ENCODE measurements around the gene EARS2. TPM values are rescaled to one million over a fixed set of nuclear protein-coding genes. Genes with fewer than 3 reads are reported as not detected.
"Not testable (repeated sequence)": the region's sequence is repeated elsewhere in the genome, so short reads cannot be mapped to it uniquely, and the experiment has no call there.

EARS2 gene
- polyA plus RNA-seq, 1 of the 3 experiments (the other 2 are of a cell fraction): 23.2 TPM

- no peak for TF ChIP-seq RFX5 (IDR thresholded peaks at IDR 0.05; ENCODE audit: low read length)
Measured at GRCh38 chr16:23587726-23588125, 30.6 kb upstream of the EARS2 start (continued).

GRCh38 chr16:23584186-23585076, 27.3 kb upstream of the EARS2 start:
- H3K36me3 ChIP-seq (replicated peaks in 1 of 2; ENCODE audit: control insufficient read depth in 1 of 2, insufficient read depth in 2 of 2, low read length in 1 of 2): peaks cover 43 to 53% of the 10 kb centered on the region in 2 experiments
- H3K9me2 ChIP-seq: no peaks in the 10 kb centered on the region
- no peak overlapping the region for H2AFZ ChIP-seq (ENCODE audit: low read depth)
- H3F3A ChIP-seq (replicated peaks; ENCODE audit: insufficient read depth): peaks cover 22% of the 10 kb centered on the region
- POLR2A ChIA-PET: no interaction called here
- no peak overlapping the region for H3K4me2 ChIP-seq
- H3K4me1 ChIP-seq (ENCODE audit: control insufficient read depth in 1 of 2, insufficient read depth in 2 of 2, low read depth in 1 of 2, low read length in 1 of 2): no peaks in the 10 kb centered on the region
- H3K9me3 ChIP-seq: no peaks in the 10 kb centered on the region
- no peaks in the 10 kb centered on the region for H4K20me1 ChIP-seq (ENCODE audit: insufficient read depth)
- no peak overlapping the region for H3K9ac ChIP-seq
- H3K4me3 ChIP-seq (ENCODE audit: low read depth in 2 of 2, low read length in 1 of 2): no peak overlapping the region
- CTCF ChIA-PET: interaction anchor here (1.0 to 1.2 kb wide), 2 partner anchors 12 to 28 kb away, joined by 3 read pairs; partner anchors contain the start of gene NDUFAB1
- no peak for TF ChIP-seq FOSL2 (IDR thresholded peaks at IDR 0.05; ENCODE audit: borderline replicate concordance, low read depth)
- DNase-seq: no peak
- no peak overlapping the region for H3K27ac ChIP-seq (ENCODE audit: low read depth in 2 of 2, low read length in 1 of 2)
- no peaks in the 10 kb centered on the region for H3K27me3 ChIP-seq (ENCODE audit: insufficient read depth)
- 88% methylated on average over 12 of the region's 14 CpGs for WGBS (ENCODE audit: low lambda C conversion rate)
- peaks cover 37% of the 10 kb centered on the region; the same call in 1 of the 2 replicates for H3K79me2 ChIP-seq (ENCODE audit: insufficient read depth)

GRCh38 chr16:23583271-23583670, 26.1 kb upstream of the EARS2 start:
- POLR2A ChIA-PET, CTCF ChIA-PET: not testable (repeated sequence)
- no CpG with 5 or more reads among the region's 30 CpGs for WGBS (ENCODE audit: low lambda C conversion rate)

GRCh38 chr16:23581764-23582163, 24.6 kb upstream of the EARS2 start:
- Histone ChIP-seq H4K20me1 (ENCODE audit: insufficient read depth) (no peaks in the 10 kb centered on the region), H2AFZ (ENCODE audit: low read depth) (no peak overlapping the region), H3K36me3 (replicated peaks in 1 of 2; ENCODE audit: control insufficient read depth in 1 of 2, insufficient read depth in 2 of 2, low read length in 1 of 2) (peaks cover 32 to 44% of the 10 kb centered on the region in 2 experiments), H3K4me1 (ENCODE audit: control insufficient read depth in 1 of 2, insufficient read depth in 2 of 2, low read depth in 1 of 2, low read length in 1 of 2) (no peaks in the 10 kb centered on the region), H3K9me2 (no peaks in the 10 kb centered on the region), H3K27ac (ENCODE audit: low read depth in 2 of 2, low read length in 1 of 2) (no peak overlapping the region), H3K9me3 (no peaks in the 10 kb centered on the region), H3F3A (replicated peaks; ENCODE audit: insufficient read depth) (peaks cover 24% of the 10 kb centered on the region), H3K79me2 (ENCODE audit: insufficient read depth) (peaks cover 11% of the 10 kb centered on the region; the same call in 1 of the 2 replicates), H3K4me2 (no peak overlapping the region), H3K9ac (no peak overlapping the region), H3K4me3 (ENCODE audit: low read depth in 2 of 2, low read length in 1 of 2) (no peak overlapping the region), H3K27me3 (ENCODE audit: insufficient read depth) (no peaks in the 10 kb centered on the region)
- DNase-seq: no peak
- ChIA-PET POLR2A (no interaction called here), CTCF (interaction anchor here (2.5 kb wide), 1 partner anchor 15 kb away, joined by 8 read pairs; the partner anchor contains the start of gene NDUFAB1)
- no peak for TF ChIP-seq SIN3A (IDR thresholded peaks at IDR 0.05; ENCODE audit: borderline replicate concordance, low read depth, low read length)
- TF ChIP-seq CHD2 (IDR thresholded peaks at IDR 0.05; ENCODE audit: low read length, partially characterized antibody): no peak
- no peak for TF ChIP-seq IRF3 (IDR thresholded peaks at IDR 0.05; ENCODE audit: low read depth, low read length)
- no peak for TF ChIP-seq USF1 (IDR thresholded peaks at IDR 0.05; ENCODE audit: borderline replicate concordance, low read depth)

More at GRCh38 chr16:23583271-23583670, 26.1 kb upstream of the EARS2 start:
- not testable (repeated sequence) for H3K4me1 ChIP-seq (ENCODE audit: control insufficient read depth in 1 of 2, insufficient read depth in 2 of 2, low read depth in 1 of 2, low read length in 1 of 2); H2AFZ ChIP-seq (ENCODE audit: low read depth); H3K4me2 ChIP-seq; H3K27ac ChIP-seq (ENCODE audit: low read depth in 2 of 2, low read length in 1 of 2); DNase-seq; H4K20me1 ChIP-seq (ENCODE audit: insufficient read depth); H3K9ac ChIP-seq; H3K9me3 ChIP-seq; H3K9me2 ChIP-seq; H3K27me3 ChIP-seq (ENCODE audit: insufficient read depth); H3K4me3 ChIP-seq (ENCODE audit: low read depth in 2 of 2, low read length in 1 of 2)
- Histone ChIP-seq H3K79me2 (ENCODE audit: insufficient read depth) (peaks cover 26% of the 10 kb centered on the region; the same call in 1 of the 2 replicates), H3F3A (replicated peaks; ENCODE audit: insufficient read depth) (peaks cover 21% of the 10 kb centered on the region), H3K36me3 (replicated peaks in 1 of 2; ENCODE audit: control insufficient read depth in 1 of 2, insufficient read depth in 2 of 2, low read length in 1 of 2) (peaks cover 43 to 48% of the 10 kb centered on the region in 2 experiments)

Data from SK-N-SH (cell line).